GM10266 (cell line): ENCODE data around the gene MBP.

Experiments used
- DNase-seq: peaks from one replicate; pipeline ENCODE4 v3.0.0; 2012; ENCODE audit errors: extremely low spot score
- TF ChIP-seq, protein P1 (sequence below): IDR thresholded peaks from 2 replicates; pipeline ENCODE4 v1.5.1; 2012; ENCODE audit warnings: mild to moderate bottlenecking, low read depth; ENCODE audit not compliant: control insufficient read depth, insufficient read depth; ENCODE audit errors: missing control alignments

MBP gene

DNA sequence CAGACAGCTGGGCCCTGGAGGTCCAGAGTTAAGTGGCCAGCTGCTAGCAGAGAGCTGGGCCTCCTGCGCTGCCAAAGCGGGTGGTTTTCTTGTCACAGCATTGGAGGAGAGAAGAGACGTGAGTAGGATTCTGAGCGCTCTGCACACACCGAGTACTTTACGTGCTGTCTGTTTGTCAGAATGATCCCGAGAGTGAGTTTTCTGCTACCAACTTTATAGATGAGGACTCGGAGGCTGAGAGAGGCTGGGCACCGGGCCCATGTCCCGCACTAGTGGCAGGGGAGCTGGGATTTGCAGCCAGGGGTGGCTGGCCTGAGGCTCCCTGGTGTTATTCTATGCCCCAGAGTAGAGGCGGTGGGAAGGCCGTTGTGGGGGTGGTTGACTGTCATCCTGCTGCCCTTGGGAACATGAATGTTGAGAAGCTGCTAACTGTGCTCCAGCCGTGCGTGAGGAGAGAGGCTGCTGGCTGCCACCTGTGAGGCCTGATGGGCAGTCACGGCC is 36.3 kb upstream of the MBP start:
- no peak for DNase-seq
- TF ChIP-seq, protein P1, sequence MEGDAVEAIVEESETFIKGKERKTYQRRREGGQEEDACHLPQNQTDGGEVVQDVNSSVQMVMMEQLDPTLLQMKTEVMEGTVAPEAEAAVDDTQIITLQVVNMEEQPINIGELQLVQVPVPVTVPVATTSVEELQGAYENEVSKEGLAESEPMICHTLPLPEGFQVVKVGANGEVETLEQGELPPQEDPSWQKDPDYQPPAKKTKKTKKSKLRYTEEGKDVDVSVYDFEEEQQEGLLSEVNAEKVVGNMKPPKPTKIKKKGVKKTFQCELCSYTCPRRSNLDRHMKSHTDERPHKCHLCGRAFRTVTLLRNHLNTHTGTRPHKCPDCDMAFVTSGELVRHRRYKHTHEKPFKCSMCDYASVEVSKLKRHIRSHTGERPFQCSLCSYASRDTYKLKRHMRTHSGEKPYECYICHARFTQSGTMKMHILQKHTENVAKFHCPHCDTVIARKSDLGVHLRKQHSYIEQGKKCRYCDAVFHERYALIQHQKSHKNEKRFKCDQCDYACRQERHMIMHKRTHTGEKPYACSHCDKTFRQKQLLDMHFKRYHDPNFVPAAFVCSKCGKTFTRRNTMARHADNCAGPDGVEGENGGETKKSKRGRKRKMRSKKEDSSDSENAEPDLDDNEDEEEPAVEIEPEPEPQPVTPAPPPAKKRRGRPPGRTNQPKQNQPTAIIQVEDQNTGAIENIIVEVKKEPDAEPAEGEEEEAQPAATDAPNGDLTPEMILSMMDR, result no peak

DNA sequence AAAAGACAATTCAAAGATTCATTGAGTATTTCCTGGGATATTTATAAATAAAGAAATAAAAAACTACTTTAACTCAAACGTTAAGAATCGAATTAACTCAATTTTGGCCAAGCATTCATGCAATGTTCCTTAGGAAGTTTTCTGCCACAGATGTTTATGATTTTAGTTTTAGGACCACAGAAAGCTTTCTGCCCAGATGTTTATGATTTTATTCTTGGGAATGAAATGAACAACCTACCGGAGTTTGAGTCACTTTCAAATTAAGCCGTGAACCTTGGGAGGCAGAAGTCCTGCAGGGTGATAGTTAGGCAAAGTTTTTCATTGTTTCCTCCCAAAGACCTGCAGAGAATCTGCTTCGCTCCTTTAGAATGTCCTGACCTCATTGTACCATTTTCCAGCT is 34.7 kb upstream of the MBP start:
- no peak for DNase-seq

DNA sequence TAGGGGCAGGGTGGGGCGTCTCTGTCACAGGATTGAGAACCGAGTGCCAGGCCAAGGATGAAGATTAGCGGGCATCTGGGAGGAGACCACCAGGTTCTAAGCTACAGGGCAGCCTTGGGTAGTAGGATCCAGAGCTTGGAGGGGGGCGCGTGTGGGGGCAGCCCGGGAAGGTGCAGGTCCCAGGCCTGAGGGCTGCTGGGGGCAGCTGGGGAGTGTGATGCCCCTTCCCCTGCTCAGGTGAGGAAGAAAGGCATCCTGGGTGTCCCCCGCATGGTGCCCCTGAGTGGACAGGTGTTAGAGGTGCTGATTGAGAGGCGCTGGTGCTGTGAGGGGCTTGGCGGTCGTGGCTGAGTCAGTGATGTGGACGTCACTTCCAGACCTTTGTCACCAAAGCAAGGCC is 33.9 kb upstream of the MBP start:
- no peak for DNase-seq
- TF ChIP-seq, protein P1, result no peak

More for the DNA sequence above, 34.7 kb upstream of the MBP start:
- TF ChIP-seq, protein P1, result no peak

DNA sequence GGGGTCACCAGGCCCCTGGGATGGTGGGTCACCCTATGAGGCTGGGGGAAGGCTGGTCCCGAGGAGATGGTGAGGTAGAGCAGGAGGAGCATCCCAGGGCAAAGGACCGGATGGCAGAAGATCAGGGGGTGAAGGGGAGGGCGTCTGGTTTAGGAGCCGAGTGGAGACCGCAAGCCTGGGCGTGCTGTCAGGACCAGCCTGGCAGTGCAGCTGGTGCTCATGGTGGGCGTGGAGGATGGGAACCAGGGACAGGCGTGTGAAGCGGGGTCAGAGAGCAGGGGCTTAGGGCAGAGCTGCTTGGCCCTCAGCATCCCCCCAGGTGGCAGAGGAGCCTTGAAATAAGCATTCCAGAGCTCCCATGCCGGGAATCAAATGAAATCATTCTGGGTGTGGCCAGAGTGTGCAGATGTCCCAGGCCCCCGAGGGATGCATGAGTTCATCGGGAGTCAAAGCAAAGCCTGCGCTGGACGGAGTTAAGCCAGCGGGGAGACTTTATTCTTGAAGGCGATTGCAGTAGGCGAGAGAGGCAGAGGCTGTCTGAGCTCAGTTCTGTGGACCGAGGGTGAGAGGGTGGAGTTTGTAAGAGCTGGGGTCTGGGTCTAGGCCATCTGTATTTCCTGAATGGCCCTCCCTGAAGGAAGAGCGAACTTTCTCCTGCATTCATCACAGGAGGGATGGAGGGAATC is 33.1 kb upstream of the MBP start:
- TF ChIP-seq, protein P1, result no peak
- no peak for DNase-seq

DNA sequence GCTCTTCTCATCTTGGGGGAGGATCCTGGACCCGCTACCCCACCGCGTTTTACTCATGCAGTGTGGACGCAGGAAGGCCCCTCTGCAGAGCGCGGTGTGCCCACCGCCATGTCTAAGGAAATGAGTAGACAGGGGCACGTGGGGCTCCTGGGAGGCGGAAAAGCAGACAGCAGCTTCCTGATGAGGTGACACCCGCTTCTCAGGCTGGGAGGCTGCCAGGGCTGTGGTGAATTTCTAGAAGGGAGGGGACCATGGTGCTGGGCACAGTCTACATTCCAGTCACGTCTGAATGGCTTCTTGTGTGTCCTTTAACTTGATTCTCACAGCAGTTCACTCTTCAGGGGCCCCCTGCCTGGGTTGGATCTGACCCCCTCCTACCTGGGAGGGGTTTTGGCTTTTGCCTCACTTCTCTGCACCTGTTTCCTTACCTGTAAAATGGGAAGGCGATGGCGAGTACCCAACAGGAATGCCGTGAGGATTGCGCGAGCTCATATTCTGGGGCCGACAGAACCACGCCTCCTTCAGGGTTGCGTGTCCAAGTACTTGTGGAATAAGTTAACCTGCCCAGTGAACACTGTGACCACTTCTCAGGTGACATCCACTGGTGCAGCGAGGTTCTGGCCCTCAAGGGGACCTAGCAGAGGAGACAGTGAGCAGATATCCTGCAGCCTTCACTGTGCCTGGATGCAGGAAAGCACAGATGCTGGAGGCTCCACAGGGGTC is 32.3 kb upstream of the MBP start:
- TF ChIP-seq, protein P1, result no peak
- no peak for DNase-seq

DNA sequence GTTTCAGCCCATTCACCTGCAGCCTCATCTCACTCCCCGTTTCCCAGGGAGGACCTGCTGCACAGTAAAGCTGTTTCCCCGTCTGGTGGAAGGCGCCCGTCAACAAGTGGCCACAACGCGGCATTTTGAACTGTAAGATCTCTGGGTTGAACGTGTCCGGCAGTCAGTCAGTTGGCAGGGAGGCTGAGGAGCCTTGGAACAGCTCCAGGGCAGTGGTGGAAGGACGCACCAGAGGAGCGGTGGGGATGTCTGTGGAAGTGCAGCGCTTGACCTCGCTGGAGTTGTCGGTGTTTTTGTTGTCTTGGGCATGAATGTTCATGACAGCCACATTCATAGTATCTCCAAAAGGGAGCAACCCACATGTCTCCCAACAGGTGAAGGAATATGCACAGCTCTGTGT is 31.4 kb upstream of the MBP start:
- DNase-seq, result no peak
- TF ChIP-seq, protein P1, result no peak

DNA sequence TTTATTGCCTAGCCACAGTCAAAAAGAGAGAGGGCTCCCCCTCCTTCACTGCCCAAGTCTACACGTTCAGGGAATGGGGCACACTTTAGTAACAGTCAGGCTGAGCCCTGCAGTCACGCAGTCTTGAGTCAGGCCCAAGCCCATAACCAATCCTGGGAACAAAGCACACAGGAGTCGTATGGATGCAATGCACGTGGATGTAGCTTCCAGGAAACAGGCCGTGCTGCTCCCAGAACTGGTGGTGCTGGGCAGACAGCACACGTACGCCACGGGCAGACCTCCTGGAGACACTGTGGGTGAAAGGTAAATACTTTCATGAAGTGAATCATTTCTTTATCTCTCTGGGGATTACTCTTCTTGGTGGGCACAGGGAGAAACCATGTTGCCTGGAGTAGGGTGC is 30.0 kb upstream of the MBP start:
- TF ChIP-seq, protein P1, result no peak
- no peak for DNase-seq
